Parathyroid adenoma (tissue), 2 donors: Measurements from ENCODE around the gene HOXA6.

Source experiments
- H2AFZ ChIP-seq: fragments of 300-600 bp; sonication (generic); one replicate; pipeline ENCODE4 v1.7.0; 2017; ENCODE audit warnings: antibody characterized with exemption, mild to moderate bottlenecking
- H3K27ac ChIP-seq: fragments of 300-600 bp; sonication (generic); one replicate; pipeline ENCODE4 v1.7.0; 2017
- H3K27me3 ChIP-seq: fragments of 300-600 bp; sonication (generic); one replicate; pipeline ENCODE4 v1.7.0; 2017; ENCODE audit warnings: low read length; ENCODE audit not compliant: control insufficient read depth, insufficient read depth
- H3K36me3 ChIP-seq: fragments of 300-600 bp; sonication (generic); one replicate; pipeline ENCODE4 v1.7.0; 2017; ENCODE audit warnings: low read length; ENCODE audit not compliant: control insufficient read depth, insufficient read depth
- H3K4me1 ChIP-seq: fragments of 300-600 bp; sonication (generic); one replicate; pipeline ENCODE4 v1.7.0; 2017; ENCODE audit warnings: control low read depth
- H3K4me2 ChIP-seq: fragments of 300-600 bp; sonication (generic); one replicate; pipeline ENCODE4 v1.7.0; 2017; ENCODE audit warnings: low read length
- H3K4me3 ChIP-seq: fragments of 300-600 bp; sonication (generic); one replicate; pipeline ENCODE4 v1.7.0; 2017; ENCODE audit warnings: low read depth, low read length
- H3K79me2 ChIP-seq: fragments of 300-600 bp; sonication (generic); one replicate; pipeline ENCODE4 v1.7.0; 2017; ENCODE audit warnings: control low read depth
- H3K9ac ChIP-seq: fragments of 300-600 bp; sonication (generic); one replicate; pipeline ENCODE4 v1.7.0; 2017; ENCODE audit warnings: mild to moderate bottlenecking
- H3K9me3 ChIP-seq: fragments of 300-600 bp; sonication (generic); one replicate; pipeline ENCODE4 v1.7.0; 2017; ENCODE audit warnings: low read length; ENCODE audit not compliant: control insufficient read depth
- CTCF ChIP-seq: fragments of 300-600 bp; sonication (generic); IDR thresholded peaks from one replicate; pipeline ENCODE4 v1.7.0; 2017; ENCODE audit warnings: antibody characterized with exemption, mild to moderate bottlenecking
- donor health status: primary hyperparathyroidism.

Gene HOXA6

GRCh38 chr7:27174874-27175625 lies 27.5 kb upstream of the HOXA6 start:
- H3K4me2 ChIP-seq = no peak overlapping the region
- H3K27me3 ChIP-seq = peaks cover 40% of the 10 kb centered on the region
- no peak overlapping the region for H3K27ac ChIP-seq
- no peaks in the 10 kb centered on the region for H3K9me3 ChIP-seq
- H3K4me3 ChIP-seq = no peak overlapping the region
- no peaks in the 10 kb centered on the region for H3K4me1 ChIP-seq
- no peak overlapping the region for H2AFZ ChIP-seq
- no peak for TF ChIP-seq CTCF
- H3K79me2 ChIP-seq = no peaks in the 10 kb centered on the region
- H3K36me3 ChIP-seq = no peaks in the 10 kb centered on the region
- no peak overlapping the region for H3K9ac ChIP-seq

- H2AFZ ChIP-seq = no peak within 1 kb of the TSS
- no peak for TF ChIP-seq CTCF
- H3K4me2 ChIP-seq = peak within 1 kb of the TSS; percentile 44
- no peaks in the 10 kb centered on the region for H3K79me2 ChIP-seq
- no peak within 1 kb of the TSS for H3K4me3 ChIP-seq
- H3K9ac ChIP-seq = no peak within 1 kb of the TSS
- no peaks in the 10 kb centered on the region for H3K36me3 ChIP-seq
- H3K4me1 ChIP-seq = no peaks in the 10 kb centered on the region
- H3K27me3 ChIP-seq = peaks cover 44% of the 10 kb centered on the region
- no peaks in the 10 kb centered on the region for H3K9me3 ChIP-seq
- no peak within 1 kb of the TSS for H3K27ac ChIP-seq
These were observed 26.6 kb upstream of the HOXA6 start, which contains the start of gene HOXA10 for GRCh38 chr7:27173956-27174873. HOXA10 (minus strand) TSS chr7:27174320; CDS start chr7:27174306, 14 bp downstream.

GRCh38 chr7:27173511-27173955 lies 26.0 kb upstream of the HOXA6 start:
- no peak overlapping the region for H2AFZ ChIP-seq
- H3K9me3 ChIP-seq = no peaks in the 10 kb centered on the region
- no peak overlapping the region for H3K27ac ChIP-seq
- no peaks in the 10 kb centered on the region for H3K36me3 ChIP-seq
- peaks cover 46% of the 10 kb centered on the region for H3K27me3 ChIP-seq
- H3K4me3 ChIP-seq = no peak overlapping the region
- H3K79me2 ChIP-seq = no peaks in the 10 kb centered on the region
- H3K9ac ChIP-seq = no peak overlapping the region
- H3K4me2 ChIP-seq = peak overlapping the region; percentile 44
- no peaks in the 10 kb centered on the region for H3K4me1 ChIP-seq
- no peak for TF ChIP-seq CTCF

- H3K79me2 ChIP-seq = no peaks in the 10 kb centered on the region
- no peak overlapping the region for H2AFZ ChIP-seq
- TF ChIP-seq CTCF = no peak
- H3K27me3 ChIP-seq = peaks cover 49% of the 10 kb centered on the region
- no peaks in the 10 kb centered on the region for H3K4me1 ChIP-seq
- no peak overlapping the region for H3K27ac ChIP-seq
- H3K4me3 ChIP-seq = no peak overlapping the region
- peak overlapping the region; percentile 44 for H3K4me2 ChIP-seq
- no peaks in the 10 kb centered on the region for H3K36me3 ChIP-seq
- H3K9ac ChIP-seq = no peak overlapping the region
- no peaks in the 10 kb centered on the region for H3K9me3 ChIP-seq
These were observed 25.4 kb upstream of the HOXA6 start for GRCh38 chr7:27172823-27173510.
